Trophoblast cell (in vitro differentiated cells and primary cell): ENCODE data around the gene CACNG1.

Experiments used
- DNase-seq, 2 donors: peaks; one replicate each; pipeline ENCODE4 v3.0.0-alpha.2; 2016
- H2AFZ ChIP-seq: 2 replicates; pipeline ENCODE4 v1.6.1; 2013; ENCODE audit warnings: low read length, moderate library complexity, mild to moderate bottlenecking; ENCODE audit not compliant: insufficient read depth, poor library complexity
- H2AK5ac ChIP-seq: 2 replicates; pipeline ENCODE4 v1.6.1; 2013; ENCODE audit warnings: mild to moderate bottlenecking, low read length
- H2BK120ac ChIP-seq: 2 replicates; pipeline ENCODE4 v1.6.1; 2013; ENCODE audit warnings: low read length, mild to moderate bottlenecking, moderate library complexity; ENCODE audit not compliant: insufficient read depth, poor library complexity
- H2BK12ac ChIP-seq: 2 replicates; pipeline ENCODE4 v1.6.1; 2013; ENCODE audit warnings: mild to moderate bottlenecking, low read length, moderate library complexity
- H2BK5ac ChIP-seq: 2 replicates; pipeline ENCODE4 v1.6.1; 2013; ENCODE audit warnings: low read length, low read depth, moderate library complexity, mild to moderate bottlenecking; ENCODE audit not compliant: poor library complexity
- H3K14ac ChIP-seq: 2 replicates; pipeline ENCODE4 v1.6.1; 2013; ENCODE audit warnings: mild to moderate bottlenecking, low read length
- H3K18ac ChIP-seq: 2 replicates; pipeline ENCODE4 v1.6.1; 2013; ENCODE audit warnings: mild to moderate bottlenecking, low read length
- H3K23ac ChIP-seq: 2 replicates; pipeline ENCODE4 v1.6.1; 2013; ENCODE audit warnings: low read length
- H3K27ac ChIP-seq: 2 replicates; pipeline ENCODE4 v1.5.1; 2013; ENCODE audit warnings: low read depth, mild to moderate bottlenecking, inconsistent platforms, low read length, moderate library complexity
- H3K27me3 ChIP-seq: 2 replicates; pipeline ENCODE4 v1.6.1; 2013; ENCODE audit warnings: inconsistent platforms, mild to moderate bottlenecking, low read length, moderate library complexity; ENCODE audit not compliant: insufficient read depth
- H3K36me3 ChIP-seq, 2 experiments: 1 replicate in 1 of 2; 2 replicates in 1 of 2; pipeline ENCODE4 v1.6.1; 2013; ENCODE audit warnings: low read length in 2 of 2, mild to moderate bottlenecking in 2 of 2, moderate library complexity in 1 of 2; ENCODE audit not compliant: insufficient read depth in 2 of 2, control insufficient read depth in 1 of 2
- H3K4ac ChIP-seq: 2 replicates; pipeline ENCODE4 v1.6.1; 2013; ENCODE audit warnings: low read depth, mild to moderate bottlenecking, low read length, moderate library complexity
- H3K4me1 ChIP-seq, 2 experiments: 1 replicate in 1 of 2; 2 replicates in 1 of 2; pipeline ENCODE4 v1.6.1; 2013; ENCODE audit warnings: low read length in 2 of 2, mild to moderate bottlenecking in 2 of 2, moderate library complexity in 1 of 2; ENCODE audit not compliant: insufficient read depth in 2 of 2, control insufficient read depth in 1 of 2
- H3K4me2 ChIP-seq: 2 replicates; pipeline ENCODE4 v1.6.1; 2013; ENCODE audit warnings: inconsistent platforms, mild to moderate bottlenecking, low read length, moderate library complexity
- H3K4me3 ChIP-seq: 2 replicates; pipeline ENCODE4 v1.5.1; 2013; ENCODE audit warnings: mild to moderate bottlenecking, low read depth, low read length, inconsistent platforms
- H3K79me1 ChIP-seq: one replicate; pipeline ENCODE4 v1.6.1; 2013; ENCODE audit warnings: low read length
- H3K79me2 ChIP-seq: 2 replicates; pipeline ENCODE4 v1.6.1; 2013; ENCODE audit warnings: low read length, mild to moderate bottlenecking; ENCODE audit not compliant: control insufficient read depth, insufficient read depth, poor library complexity
- H3K9ac ChIP-seq: 2 replicates; pipeline ENCODE4 v1.6.1; 2013; ENCODE audit warnings: mild to moderate bottlenecking, low read length
- H3K9me3 ChIP-seq: 2 replicates; pipeline ENCODE4 v1.6.1; 2013; ENCODE audit warnings: low read depth, mild to moderate bottlenecking, control low read depth, inconsistent platforms, low read length; ENCODE audit not compliant: insufficient read depth
- H4K12ac ChIP-seq: 2 replicates; pipeline ENCODE4 v1.6.1; 2013; ENCODE audit warnings: low read depth, mild to moderate bottlenecking, low read length, moderate library complexity
- H4K8ac ChIP-seq: 2 replicates; pipeline ENCODE4 v1.6.1; 2013; ENCODE audit warnings: low read depth, mild to moderate bottlenecking, low read length, moderate library complexity
- H4K91ac ChIP-seq: one replicate; pipeline ENCODE4 v1.6.1; 2013; ENCODE audit warnings: low read depth, mild to moderate bottlenecking, low read length, moderate library complexity
- WGBS: extraction: QIAGEN DNeasy Blood & Tissue Kit; methylation state at CpG from one replicate; pipeline ENCODE4 v1.1.7; 2013; ENCODE audit warnings: missing lambda C conversion rate; ENCODE audit not compliant: insufficient read length, insufficient coverage; ENCODE audit errors: extremely low coverage; 5-methylcytosine and 5-hydroxymethylcytosine counted together

CACNG1 gene

GRCh38 chr17:67021196-67021595 is 23.2 kb upstream of the CACNG1 start:
- Histone ChIP-seq H2AFZ (no peak overlapping the region), H3K79me1 (no peaks in the 10 kb centered on the region), H3K27ac (no peak overlapping the region), H3K36me3 (peaks cover 26 to 34% of the 10 kb centered on the region in 2 experiments), H3K14ac (no peak overlapping the region), H3K4me2 (no peak overlapping the region), H2BK12ac (no peak overlapping the region), H2BK120ac (no peak overlapping the region), H3K4me3 (no peak overlapping the region), H3K4ac (no peak overlapping the region), H2AK5ac (no peak overlapping the region), H4K91ac (no peak overlapping the region), H3K4me1 (peaks cover 0 to 4% of the 10 kb centered on the region in 2 experiments), H3K9ac (no peak overlapping the region), H3K9me3 (no peaks in the 10 kb centered on the region), H3K23ac (no peak overlapping the region), H3K18ac (no peak overlapping the region), H3K79me2 (no peaks in the 10 kb centered on the region), H4K8ac (no peak overlapping the region), H2BK5ac (no peak overlapping the region), H4K12ac (no peak overlapping the region), H3K27me3 (no peaks in the 10 kb centered on the region)
- DNase-seq = no peak
- WGBS = no CpG with 5 or more reads among the region's 7 CpGs

GRCh38 chr17:67021743-67022450 is 22.5 kb upstream of the CACNG1 start:
- WGBS = no CpG with 5 or more reads among the region's 16 CpGs

GRCh38 chr17:67022451-67022810 is 21.9 kb upstream of the CACNG1 start:
- WGBS = no CpG with 5 or more reads among the region's 12 CpGs

More at GRCh38 chr17:67021743-67022450, 22.5 kb upstream of the CACNG1 start:
- no peak overlapping the region for H2AK5ac ChIP-seq
- no peak overlapping the region for H3K27ac ChIP-seq
- no peak overlapping the region for H4K12ac ChIP-seq
- H3K27me3 ChIP-seq = no peaks in the 10 kb centered on the region
- no peak overlapping the region for H2BK12ac ChIP-seq
- no peak overlapping the region for H3K14ac ChIP-seq
- no peak overlapping the region for H3K18ac ChIP-seq
- H3K23ac ChIP-seq = no peak overlapping the region
- H4K8ac ChIP-seq = no peak overlapping the region
- no peak overlapping the region for H4K91ac ChIP-seq
- no peak overlapping the region for H3K4ac ChIP-seq
- no peaks in the 10 kb centered on the region for H3K79me2 ChIP-seq
- no peak overlapping the region for H3K9ac ChIP-seq
- H3K79me1 ChIP-seq = no peaks in the 10 kb centered on the region
- no peak overlapping the region for H2BK5ac ChIP-seq
- H3K9me3 ChIP-seq = no peaks in the 10 kb centered on the region
- no peak overlapping the region for H2AFZ ChIP-seq
- H2BK120ac ChIP-seq = no peak overlapping the region
- no peak for DNase-seq
- no peak overlapping the region for H3K4me3 ChIP-seq
- peaks cover 28 to 39% of the 10 kb centered on the region in 2 experiments for H3K36me3 ChIP-seq
- peaks cover 0 to 4% of the 10 kb centered on the region in 2 experiments for H3K4me1 ChIP-seq
- H3K4me2 ChIP-seq = no peak overlapping the region

GRCh38 chr17:67024736-67025135 is 19.6 kb upstream of the CACNG1 start:
- Histone ChIP-seq H2BK12ac (no peak overlapping the region), H4K8ac (no peak overlapping the region), H3K79me1 (no peaks in the 10 kb centered on the region), H2BK120ac (no peak overlapping the region), H2AK5ac (no peak overlapping the region), H3K9me3 (no peaks in the 10 kb centered on the region), H2BK5ac (no peak overlapping the region), H3K18ac (no peak overlapping the region), H2AFZ (no peak overlapping the region), H3K14ac (no peak overlapping the region), H3K23ac (no peak overlapping the region), H3K4me1 (peaks cover 0 to 4% of the 10 kb centered on the region in 2 experiments), H3K4me3 (no peak overlapping the region), H4K12ac (no peak overlapping the region), H3K36me3 (peaks cover 17 to 32% of the 10 kb centered on the region in 2 experiments), H3K27me3 (no peaks in the 10 kb centered on the region), H3K4ac (no peak overlapping the region), H3K9ac (no peak overlapping the region), H3K79me2 (no peaks in the 10 kb centered on the region), H3K4me2 (no peak overlapping the region), H3K27ac (no peak overlapping the region), H4K91ac (no peak overlapping the region)
- no peak for DNase-seq
- WGBS = no CpG with 5 or more reads among the region's 17 CpGs

More at GRCh38 chr17:67022451-67022810, 21.9 kb upstream of the CACNG1 start:
- Histone ChIP-seq H3K14ac (no peak overlapping the region), H2BK120ac (no peak overlapping the region), H2BK5ac (no peak overlapping the region), H3K18ac (no peak overlapping the region), H3K36me3 (peaks cover 29 to 44% of the 10 kb centered on the region in 2 experiments), H4K12ac (no peak overlapping the region), H3K9ac (no peak overlapping the region), H3K27me3 (no peaks in the 10 kb centered on the region), H2AFZ (no peak overlapping the region), H2BK12ac (no peak overlapping the region), H3K9me3 (no peaks in the 10 kb centered on the region), H3K79me1 (no peaks in the 10 kb centered on the region), H3K4me2 (no peak overlapping the region), H3K27ac (no peak overlapping the region), H3K23ac (no peak overlapping the region), H3K4me1 (peaks cover 0 to 4% of the 10 kb centered on the region in 2 experiments), H4K8ac (no peak overlapping the region), H4K91ac (no peak overlapping the region), H2AK5ac (no peak overlapping the region), H3K79me2 (no peaks in the 10 kb centered on the region), H3K4me3 (no peak overlapping the region), H3K4ac (no peak overlapping the region)
- no peak for DNase-seq
